ENCODE results near the gene MALRD1.

MALRD1 gene

DNA sequence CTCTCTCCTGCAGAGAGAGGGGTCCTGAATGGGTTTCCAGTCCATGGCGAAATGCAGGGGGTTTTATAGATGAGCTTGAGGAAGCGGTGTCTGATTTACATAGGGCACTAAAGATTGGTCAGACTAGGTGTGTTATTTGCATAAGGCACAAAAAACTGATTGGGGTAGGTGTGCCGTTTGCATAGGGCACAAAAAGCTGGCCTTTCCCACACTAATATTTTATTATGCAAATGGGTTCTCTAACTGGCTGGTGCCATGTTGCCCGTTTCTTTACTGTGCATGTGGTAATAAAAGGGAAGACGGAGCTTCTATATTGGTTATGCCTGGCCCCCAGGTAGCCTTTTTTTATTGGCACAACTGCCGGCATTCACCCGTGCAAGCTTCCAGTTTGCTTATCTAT is 50.2 kb downstream of the MALRD1 start:
- WGBS (ENCODE audit: insufficient coverage, insufficient read length) = no CpG with 5 or more reads among the region's 7 CpGs
- Histone ChIP-seq H3K4me3 (ENCODE audit: low read length) (no peak overlapping the region), H3K27me3 (ENCODE audit: control insufficient read depth, insufficient read depth, low read length) (no peaks in the 10 kb centered on the region), H3K9me3 (ENCODE audit: control insufficient read depth, insufficient read depth, low read length) (no peaks in the 10 kb centered on the region), H3K27ac (ENCODE audit: low read length) (no peak overlapping the region), H3K36me3 (ENCODE audit: control insufficient read depth, insufficient read depth, low read length) (no peaks in the 10 kb centered on the region), H3K4me1 (ENCODE audit: control insufficient read depth, insufficient read depth, low read length) (no peaks in the 10 kb centered on the region)
- no peak for DNase-seq (ENCODE audit: low read depth, low spot score)

DNA sequence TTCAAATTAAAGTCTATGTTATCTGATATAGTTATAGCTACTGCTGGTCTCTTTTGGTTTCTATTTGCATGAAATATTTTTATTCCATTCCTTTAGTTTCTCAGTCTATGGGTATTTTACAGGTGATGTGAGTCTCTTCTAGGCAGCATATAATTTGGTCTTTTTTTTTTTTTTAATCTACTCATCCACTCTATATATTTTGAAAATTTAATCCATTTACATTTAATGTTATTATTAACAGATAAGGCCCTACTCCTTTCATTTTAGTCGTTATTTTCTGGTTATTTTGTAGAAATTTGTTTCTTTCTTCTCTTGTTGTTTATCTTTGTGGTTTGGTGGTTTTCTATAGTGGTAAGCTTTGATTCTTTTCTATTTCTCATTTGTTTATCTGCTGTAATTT is 58.8 kb downstream of the MALRD1 start:
- no peak for DNase-seq (ENCODE audit: low read depth, low spot score)
- H3K27me3 ChIP-seq (ENCODE audit: control insufficient read depth, insufficient read depth, low read length) = no peaks in the 10 kb centered on the region

DNA sequence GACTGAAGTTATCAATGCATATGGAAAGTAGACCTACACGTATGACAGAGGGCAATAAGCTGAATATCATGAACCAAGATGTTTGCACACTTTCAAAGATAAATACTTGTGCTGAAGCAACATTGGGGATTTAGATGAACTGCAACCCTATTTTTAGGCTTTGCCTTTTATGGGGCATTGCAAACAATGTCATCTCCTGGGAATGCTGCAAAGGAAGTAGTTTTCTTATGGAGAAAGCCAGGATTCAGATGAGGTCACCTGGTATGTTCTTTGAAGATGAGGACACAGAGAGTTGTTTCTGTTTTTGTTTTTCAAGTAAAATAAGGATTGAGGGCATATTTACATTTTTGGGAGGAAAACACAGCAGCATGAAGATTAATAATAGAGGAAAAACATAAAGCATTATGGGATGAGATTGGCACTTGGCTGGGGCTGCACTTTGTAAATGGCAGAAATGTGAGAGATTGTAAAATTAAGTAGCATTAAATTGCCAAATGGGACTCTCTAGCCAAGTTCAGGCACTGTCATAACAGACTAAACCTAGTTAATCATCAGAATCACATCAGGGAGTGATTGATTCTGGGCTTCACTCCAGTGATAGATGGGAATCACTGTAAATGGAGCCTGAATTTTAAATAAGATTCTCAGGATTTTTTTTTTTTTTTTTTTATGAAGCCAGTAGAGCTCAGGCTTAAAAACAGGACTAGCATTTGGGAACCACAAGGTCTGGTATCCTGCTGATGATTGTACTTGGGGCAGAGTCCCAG is 63.1 kb downstream of the MALRD1 start:
- no peak overlapping the region for H3K4me3 ChIP-seq (ENCODE audit: low read length)
- no CpG with 5 or more reads among the region's 1 CpG for WGBS (ENCODE audit: insufficient coverage, insufficient read length)

More for the DNA sequence above, 58.8 kb downstream of the MALRD1 start:
- Histone ChIP-seq H3K9me3 (ENCODE audit: control insufficient read depth, insufficient read depth, low read length) (no peaks in the 10 kb centered on the region), H3K4me1 (ENCODE audit: control insufficient read depth, insufficient read depth, low read length) (no peaks in the 10 kb centered on the region), H3K36me3 (ENCODE audit: control insufficient read depth, insufficient read depth, low read length) (no peaks in the 10 kb centered on the region), H3K27ac (ENCODE audit: low read length) (no peak overlapping the region), H3K4me3 (ENCODE audit: low read length) (no peak overlapping the region)
- no CpG with 5 or more reads among the region's 1 CpG for WGBS (ENCODE audit: insufficient coverage, insufficient read length)

DNA sequence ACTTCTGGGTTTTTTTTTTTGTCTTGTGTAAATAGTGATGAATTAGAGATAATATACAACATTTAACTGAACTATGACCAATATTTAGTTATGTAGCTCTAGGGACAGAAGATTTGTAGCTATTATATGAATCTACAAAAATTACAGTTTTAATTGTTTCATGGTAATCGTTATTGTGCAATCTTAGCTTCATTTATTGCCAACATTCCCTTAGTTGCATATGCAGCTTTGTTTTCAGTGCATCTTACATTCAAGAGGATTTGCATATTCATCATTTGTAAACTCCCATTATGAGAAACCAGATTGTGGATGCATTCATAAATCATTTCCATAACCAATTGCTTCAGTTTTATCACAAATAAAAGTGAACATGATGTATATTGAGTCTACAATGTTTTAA is 68.8 kb downstream of the MALRD1 start:
- H3K9me3 ChIP-seq (ENCODE audit: control insufficient read depth, insufficient read depth, low read length) = no peaks in the 10 kb centered on the region
- no peak overlapping the region for H3K27ac ChIP-seq (ENCODE audit: low read length)
- no peaks in the 10 kb centered on the region for H3K27me3 ChIP-seq (ENCODE audit: control insufficient read depth, insufficient read depth, low read length)
- H3K4me1 ChIP-seq (ENCODE audit: control insufficient read depth, insufficient read depth, low read length) = peaks cover 1% of the 10 kb centered on the region; the same call in 1 of the 2 replicates
- no CpG with 5 or more reads among the region's 1 CpG for WGBS (ENCODE audit: insufficient coverage, insufficient read length)
- no peak overlapping the region for H3K4me3 ChIP-seq (ENCODE audit: low read length)
- no peaks in the 10 kb centered on the region for H3K36me3 ChIP-seq (ENCODE audit: control insufficient read depth, insufficient read depth, low read length)
- DNase-seq (ENCODE audit: low read depth, low spot score) = no peak

More for the DNA sequence above, 63.1 kb downstream of the MALRD1 start:
- Histone ChIP-seq H3K4me1 (ENCODE audit: control insufficient read depth, insufficient read depth, low read length) (no peaks in the 10 kb centered on the region), H3K27ac (ENCODE audit: low read length) (no peak overlapping the region), H3K36me3 (ENCODE audit: control insufficient read depth, insufficient read depth, low read length) (no peaks in the 10 kb centered on the region), H3K27me3 (ENCODE audit: control insufficient read depth, insufficient read depth, low read length) (no peaks in the 10 kb centered on the region), H3K9me3 (ENCODE audit: control insufficient read depth, insufficient read depth, low read length) (no peaks in the 10 kb centered on the region)
- DNase-seq (ENCODE audit: low read depth, low spot score) = no peak

DNA sequence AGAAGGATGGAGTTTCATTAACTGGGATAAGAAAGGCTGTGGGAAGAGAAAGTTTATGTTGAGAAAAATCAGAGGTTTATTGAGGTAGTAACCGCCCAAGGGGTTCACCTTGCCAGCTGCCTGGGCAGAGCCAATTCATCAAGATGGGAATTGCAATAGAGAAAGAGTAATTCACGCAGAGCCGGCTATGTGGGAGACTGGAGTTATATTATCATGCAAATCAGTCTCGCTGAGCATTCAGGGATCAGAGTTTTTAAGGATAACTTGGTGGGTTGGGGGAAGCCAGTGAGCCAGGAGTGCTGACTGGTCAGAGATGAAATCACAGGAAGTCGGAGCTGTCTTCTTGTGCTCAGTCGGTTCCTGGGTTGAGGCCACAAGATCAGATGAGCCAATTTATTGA is 70.6 kb downstream of the MALRD1 start:
- H3K36me3 ChIP-seq (ENCODE audit: control insufficient read depth, insufficient read depth, low read length) = no peaks in the 10 kb centered on the region
- peak; percentile 25 for DNase-seq (ENCODE audit: low read depth, low spot score)
- H3K4me1 ChIP-seq (ENCODE audit: control insufficient read depth, insufficient read depth, low read length) = peaks cover 1% of the 10 kb centered on the region; the same call in 1 of the 2 replicates
- no peaks in the 10 kb centered on the region for H3K27me3 ChIP-seq (ENCODE audit: control insufficient read depth, insufficient read depth, low read length)
- H3K4me3 ChIP-seq (ENCODE audit: low read length) = no peak overlapping the region
- no CpG with 5 or more reads among the region's 6 CpGs for WGBS (ENCODE audit: insufficient coverage, insufficient read length)
- no peaks in the 10 kb centered on the region for H3K9me3 ChIP-seq (ENCODE audit: control insufficient read depth, insufficient read depth, low read length)
- H3K27ac ChIP-seq (ENCODE audit: low read length) = no peak overlapping the region

DNA sequence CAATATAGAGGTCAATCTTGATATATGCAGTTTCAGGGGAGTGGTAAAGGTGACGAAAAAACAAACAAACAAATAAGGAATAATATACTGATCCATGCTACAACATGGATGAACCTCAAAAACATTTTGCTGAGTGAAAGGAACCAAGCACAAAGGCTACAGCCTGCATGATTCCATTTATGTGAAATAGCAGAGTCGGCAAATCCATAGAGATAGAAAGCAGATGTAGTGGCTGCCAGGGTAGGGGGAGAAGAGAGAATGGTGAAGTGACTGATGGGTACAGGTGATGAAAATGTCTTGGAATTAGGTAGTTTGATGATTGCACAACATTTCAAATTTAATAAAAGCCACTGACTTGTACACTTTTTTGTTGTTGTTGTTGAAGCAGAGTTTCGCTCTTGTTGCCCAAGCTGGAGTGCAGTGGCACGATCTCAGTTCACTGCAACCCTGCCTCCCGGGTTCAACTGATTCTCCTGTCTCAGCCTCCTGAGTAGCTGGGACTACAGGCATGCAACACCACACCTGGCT is 71.8 kb downstream of the MALRD1 start:
- no peak for DNase-seq (ENCODE audit: low read depth, low spot score)
- Histone ChIP-seq H3K36me3 (ENCODE audit: control insufficient read depth, insufficient read depth, low read length) (no peaks in the 10 kb centered on the region), H3K27ac (ENCODE audit: low read length) (no peak overlapping the region), H3K4me1 (ENCODE audit: control insufficient read depth, insufficient read depth, low read length) (peaks cover 1% of the 10 kb centered on the region; the same call in 1 of the 2 replicates), H3K4me3 (ENCODE audit: low read length) (no peak overlapping the region), H3K27me3 (ENCODE audit: control insufficient read depth, insufficient read depth, low read length) (no peaks in the 10 kb centered on the region), H3K9me3 (ENCODE audit: control insufficient read depth, insufficient read depth, low read length) (no peaks in the 10 kb centered on the region)
- no CpG with 5 or more reads among the region's 5 CpGs for WGBS (ENCODE audit: insufficient coverage, insufficient read length)

DNA sequence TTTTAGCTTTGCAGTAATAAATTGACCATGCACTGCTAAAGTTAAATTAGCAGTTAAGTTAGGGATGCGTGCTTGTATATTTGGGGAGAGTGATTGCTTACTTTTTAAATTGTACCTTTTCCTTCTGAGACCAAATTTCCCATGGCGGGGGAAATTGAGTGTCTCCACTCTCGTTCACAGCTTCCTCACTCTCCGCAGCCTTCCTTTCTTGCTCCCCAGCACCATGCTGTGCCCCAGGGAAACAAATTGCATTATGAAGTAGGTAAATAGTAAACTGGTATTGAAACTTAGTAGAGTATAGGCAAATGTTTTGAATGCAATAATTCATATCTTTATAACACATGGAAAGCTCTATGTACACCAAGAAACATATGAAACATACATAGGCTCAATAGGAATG is 85.4 kb downstream of the MALRD1 start:
- Histone ChIP-seq H3K27me3 (ENCODE audit: control insufficient read depth, insufficient read depth, low read length) (no peaks in the 10 kb centered on the region), H3K4me1 (ENCODE audit: control insufficient read depth, insufficient read depth, low read length) (no peaks in the 10 kb centered on the region), H3K36me3 (ENCODE audit: control insufficient read depth, insufficient read depth, low read length) (no peaks in the 10 kb centered on the region), H3K27ac (ENCODE audit: low read length) (no peak overlapping the region), H3K4me3 (ENCODE audit: low read length) (no peak overlapping the region), H3K9me3 (ENCODE audit: control insufficient read depth, insufficient read depth, low read length) (no peaks in the 10 kb centered on the region)
- no peak for DNase-seq (ENCODE audit: low read depth, low spot score)
- no CpG with 5 or more reads among the region's 4 CpGs for WGBS (ENCODE audit: insufficient coverage, insufficient read length)

DNA sequence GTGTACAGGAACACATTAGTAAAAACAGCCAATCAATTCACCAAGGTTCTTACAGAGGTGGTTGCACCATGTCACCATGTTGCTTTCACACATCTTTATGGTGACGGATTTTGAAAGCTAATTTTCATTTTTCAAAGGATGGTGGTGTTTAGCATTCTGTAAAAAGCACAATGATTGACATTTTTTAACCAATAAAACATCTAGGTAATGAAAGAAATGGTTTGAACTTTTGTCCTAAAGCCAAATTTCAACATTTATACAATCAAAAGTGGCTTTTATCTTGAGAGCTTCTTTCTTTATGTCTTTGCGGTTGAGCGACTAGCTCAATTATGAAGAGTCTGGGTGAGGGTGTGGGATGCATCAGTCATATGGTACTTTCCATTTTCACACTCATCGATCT is 94.4 kb downstream of the MALRD1 start:
- Histone ChIP-seq H3K27me3 (ENCODE audit: control insufficient read depth, insufficient read depth, low read length) (no peaks in the 10 kb centered on the region), H3K4me1 (ENCODE audit: control insufficient read depth, insufficient read depth, low read length) (no peaks in the 10 kb centered on the region), H3K9me3 (ENCODE audit: control insufficient read depth, insufficient read depth, low read length) (no peaks in the 10 kb centered on the region), H3K4me3 (ENCODE audit: low read length) (no peak overlapping the region), H3K27ac (ENCODE audit: low read length) (no peak overlapping the region), H3K36me3 (ENCODE audit: control insufficient read depth, insufficient read depth, low read length) (no peaks in the 10 kb centered on the region)
- DNase-seq (ENCODE audit: low read depth, low spot score) = no peak
- WGBS (ENCODE audit: insufficient coverage, insufficient read length) = no CpG with 5 or more reads among the region's 4 CpGs

DNA sequence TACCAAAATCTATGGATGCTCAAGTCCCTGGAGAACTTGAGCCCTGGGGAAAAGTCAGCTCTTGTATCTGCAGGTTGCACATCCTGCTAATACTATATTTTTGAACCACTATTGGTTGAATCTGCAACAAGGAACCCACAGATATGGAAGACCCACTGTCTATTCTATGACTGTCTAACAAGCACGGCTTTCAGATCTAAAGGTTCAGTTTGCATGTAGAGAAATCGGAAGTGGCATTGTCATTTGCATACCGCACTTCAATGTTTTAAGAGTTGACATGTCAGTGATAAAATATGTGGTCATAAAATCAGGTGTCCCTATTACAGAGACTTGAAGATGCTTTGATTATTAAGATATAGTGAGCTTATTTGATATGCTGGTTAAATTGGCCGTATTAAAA is 95.6 kb downstream of the MALRD1 start:
- Histone ChIP-seq H3K9me3 (ENCODE audit: control insufficient read depth, insufficient read depth, low read length) (no peaks in the 10 kb centered on the region), H3K4me1 (ENCODE audit: control insufficient read depth, insufficient read depth, low read length) (no peaks in the 10 kb centered on the region), H3K27me3 (ENCODE audit: control insufficient read depth, insufficient read depth, low read length) (no peaks in the 10 kb centered on the region), H3K27ac (ENCODE audit: low read length) (no peak overlapping the region), H3K4me3 (ENCODE audit: low read length) (no peak overlapping the region), H3K36me3 (ENCODE audit: control insufficient read depth, insufficient read depth, low read length) (no peaks in the 10 kb centered on the region)
- no peak for DNase-seq (ENCODE audit: low read depth, low spot score)
- WGBS (ENCODE audit: insufficient coverage, insufficient read length) = no CpG with 5 or more reads among the region's 4 CpGs

DNA sequence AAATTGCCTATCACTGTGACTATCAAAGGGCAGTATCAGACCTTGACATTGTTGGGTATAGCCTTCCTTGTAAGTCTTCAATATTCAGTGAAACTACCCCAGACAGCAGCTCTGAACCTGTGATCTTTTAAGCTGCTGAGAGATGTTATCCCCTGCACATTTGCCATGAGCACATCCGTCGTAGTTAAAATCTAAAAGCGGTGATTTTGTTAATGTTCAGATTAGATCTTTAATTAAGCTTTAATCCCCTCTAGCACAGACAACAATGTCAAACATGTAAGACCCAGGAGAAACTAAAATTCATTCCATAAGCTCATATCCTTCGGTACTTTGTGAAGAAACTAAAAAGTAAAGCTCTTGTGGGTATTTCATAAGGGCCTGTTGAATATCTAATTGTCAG is 105.8 kb downstream of the MALRD1 start:
- Histone ChIP-seq H3K4me1 (ENCODE audit: control insufficient read depth, insufficient read depth, low read length) (no peaks in the 10 kb centered on the region), H3K27me3 (ENCODE audit: control insufficient read depth, insufficient read depth, low read length) (no peaks in the 10 kb centered on the region), H3K36me3 (ENCODE audit: control insufficient read depth, insufficient read depth, low read length) (no peaks in the 10 kb centered on the region), H3K9me3 (ENCODE audit: control insufficient read depth, insufficient read depth, low read length) (no peaks in the 10 kb centered on the region), H3K27ac (ENCODE audit: low read length) (no peak overlapping the region), H3K4me3 (ENCODE audit: low read length) (no peak overlapping the region)
- DNase-seq (ENCODE audit: low read depth, low spot score) = no peak
- WGBS (ENCODE audit: insufficient coverage, insufficient read length) = no CpG with 5 or more reads among the region's 4 CpGs

DNA sequence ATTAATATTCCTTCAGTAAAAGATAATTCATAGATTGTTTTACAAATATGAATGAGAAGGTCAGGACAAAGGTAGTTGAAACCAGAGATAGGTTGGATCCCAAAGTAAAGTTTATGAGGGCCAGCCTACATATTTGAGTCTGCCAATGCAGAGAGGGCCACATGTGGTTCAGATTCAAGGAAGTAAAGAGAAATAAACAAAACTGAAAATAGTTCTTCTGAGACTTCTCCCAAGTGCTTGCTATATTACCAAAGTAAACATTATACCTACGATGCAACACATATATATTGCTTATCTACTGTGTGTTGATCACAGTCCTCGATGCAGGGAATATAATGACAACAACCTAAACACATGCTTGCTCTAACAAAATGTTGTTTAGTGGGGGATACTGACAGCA is 109.8 kb downstream of the MALRD1 start:
- Histone ChIP-seq H3K36me3 (ENCODE audit: control insufficient read depth, insufficient read depth, low read length) (no peaks in the 10 kb centered on the region), H3K4me3 (ENCODE audit: low read length) (no peak overlapping the region), H3K27ac (ENCODE audit: low read length) (no peak overlapping the region), H3K27me3 (ENCODE audit: control insufficient read depth, insufficient read depth, low read length) (no peaks in the 10 kb centered on the region), H3K4me1 (ENCODE audit: control insufficient read depth, insufficient read depth, low read length) (no peaks in the 10 kb centered on the region), H3K9me3 (ENCODE audit: control insufficient read depth, insufficient read depth, low read length) (no peaks in the 10 kb centered on the region)
- WGBS (ENCODE audit: insufficient coverage, insufficient read length) = no CpG with 5 or more reads among the region's 2 CpGs
- no peak for DNase-seq (ENCODE audit: low read depth, low spot score)

Measured in iPS DF 6.9 (cell line).